Caco-2 (cell line): ENCODE measurements around the gene NOD2. TPM values are rescaled to one million over a fixed set of nuclear protein-coding genes. Genes with fewer than 3 reads are reported as not detected.

ENCODE experiments used
- BruUV-seq: library from RNA; stranded (reverse); fragments of 400-500 nt; replicated peaks from 2 replicates; lab custom pipeline; 2021; lab: Mats Ljungman, UMichigan
- CTCF ChIA-PET: fragments of 300-600 bp; sonication (Branson Sonifier 250); formaldehyde crosslinking; loops from one replicate; lab custom pipeline; 2022; ENCODE audit warnings: antibody characterized with exemption; lab: Charles Lee
- POLR2A ChIA-PET: fragments of 300-600 bp; sonication (Branson Sonifier 250); formaldehyde crosslinking; loops from one replicate; lab custom pipeline; 2022; ENCODE audit warnings: antibody characterized with exemption; lab: Charles Lee
- DNase-seq, 2 experiments: peaks; one replicate each; pipeline versions ENCODE4 v3.0.0 to v3.0.0-alpha.2; 2020 to 2022
- H3K27me3 ChIP-seq: replicated peaks from 2 replicates; pipeline ENCODE4 v1.6.0; 2011; ENCODE audit warnings: low read length; ENCODE audit not compliant: control insufficient read depth, insufficient read depth
- H3K36me3 ChIP-seq: 2 replicates; pipeline ENCODE4 v1.5.1; 2011; ENCODE audit warnings: low read length; ENCODE audit not compliant: control insufficient read depth, insufficient read depth
- H3K4me1 ChIP-seq: fragments of 250-450 bp; sonication (Bioruptor Pico); 2 replicates; pipeline ENCODE4 v1.5.1; 2020; ENCODE audit warnings: mild to moderate bottlenecking
- H3K4me3 ChIP-seq: 2 replicates; pipeline ENCODE4 v1.5.1; 2011; ENCODE audit warnings: low read depth, mild to moderate bottlenecking, control low read depth, low read length
- H3K9me3 ChIP-seq: fragments of 250-450 bp; sonication (Bioruptor Pico); 2 replicates; pipeline ENCODE4 v1.5.1; 2020; ENCODE audit warnings: mild to moderate bottlenecking, moderate library complexity
- H3K27ac Mint-ChIP-seq: one replicate; pipeline ENCODE4 v1.8.0; 2022; ENCODE audit warnings: mixed read lengths; ENCODE audit not compliant: unreplicated experiment
- H3K27me3 Mint-ChIP-seq: one replicate; pipeline ENCODE4 v1.8.0; 2022; ENCODE audit warnings: mixed read lengths; ENCODE audit not compliant: insufficient read depth, unreplicated experiment
- H3K36me3 Mint-ChIP-seq: one replicate; pipeline ENCODE4 v1.8.0; 2022; ENCODE audit warnings: mild to moderate bottlenecking, mixed read lengths; ENCODE audit not compliant: insufficient read depth, unreplicated experiment
- H3K4me1 Mint-ChIP-seq: one replicate; pipeline ENCODE4 v1.8.0; 2022; ENCODE audit warnings: low read depth, mixed read lengths; ENCODE audit not compliant: unreplicated experiment
- H3K4me3 Mint-ChIP-seq: one replicate; pipeline ENCODE4 v1.8.0; 2022; ENCODE audit warnings: mild to moderate bottlenecking, moderate library complexity, mixed read lengths; ENCODE audit not compliant: unreplicated experiment
- H3K9me3 Mint-ChIP-seq: one replicate; pipeline ENCODE4 v1.8.0; 2022; ENCODE audit warnings: mixed read lengths; ENCODE audit not compliant: unreplicated experiment
- intact Hi-C: fragments of 100-400 bp; cut with micrococcal nuclease; formaldehyde crosslinking; loops from one replicate; pipeline ENCODE4 v1.10.0; 2022; ENCODE audit not compliant: unreplicated experiment
- total RNA-seq: library from RNA; stranded (reverse); gene quantifications from 2 replicates; pipeline ENCODE4 v1.2.3, GENCODE V29; 2022
- TF ChIP-seq, protein P1 (sequence below), 2 experiments: fragments of 200-600 bp in 1 of 2; IDR thresholded peaks; 1 replicate in 1 of 2; 2 replicates in 1 of 2; pipeline versions ENCODE4 v1.5.1 to v1.8.0; 2011 to 2022; ENCODE audit warnings: antibody characterized with exemption in 1 of 2, control low read depth in 1 of 2, inconsistent platforms in 1 of 2, low read depth in 1 of 2, low read length in 1 of 2, mild to moderate bottlenecking in 1 of 2, moderate library complexity in 1 of 2; ENCODE audit not compliant: insufficient read depth in 1 of 2, severe bottlenecking in 1 of 2, unreplicated experiment in 1 of 2

The NOD2 gene
- total RNA-seq, 1 experiment from 2014 or later: 0.23 TPM

DNA sequence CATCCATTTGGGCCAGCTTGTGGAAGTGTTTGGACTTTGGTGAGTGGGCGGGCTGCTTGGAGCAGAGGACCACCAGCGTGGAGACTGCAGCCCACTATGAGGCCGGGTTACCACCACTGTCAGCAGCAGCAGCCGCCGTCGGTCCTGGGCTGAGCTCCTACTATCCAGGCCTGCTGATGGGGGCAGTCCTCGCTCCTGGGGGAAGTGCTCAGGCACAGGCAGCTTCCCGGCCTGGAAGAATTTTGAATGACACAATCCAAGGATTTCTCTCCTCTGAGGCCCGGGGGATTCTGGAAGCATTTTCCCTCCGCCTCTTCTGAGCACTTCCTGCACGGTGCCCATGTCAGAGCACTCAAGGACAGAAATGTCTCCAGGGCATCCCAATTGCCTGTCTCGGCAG is 5.3 kb upstream of the NOD2 start:
- Histone ChIP-seq H3K9me3 (no peaks in the 10 kb centered on the region; the same call in 1 of the 2 replicates), H3K27me3 (no peaks in the 10 kb centered on the region), H3K4me3 (no peak overlapping the region), H3K36me3 (no peaks in the 10 kb centered on the region; the same call in 1 of the 2 replicates), H3K4me1 (no peaks in the 10 kb centered on the region)
- H3K36me3 Mint-ChIP-seq: no peaks in the 10 kb centered on the region
- H3K4me1 Mint-ChIP-seq: peaks cover 6% of the 10 kb centered on the region
- BruUV-seq: no TSS peak
- peak in 1 of 2 experiments; percentile 20 for DNase-seq
- ChIA-PET POLR2A (no interaction called here), CTCF (no interaction called here)
- peaks cover 8% of the 10 kb centered on the region for H3K27me3 Mint-ChIP-seq
- H3K9me3 Mint-ChIP-seq: no peaks in the 10 kb centered on the region
- H3K27ac Mint-ChIP-seq: no peak overlapping the region
- TF ChIP-seq, protein P1, sequence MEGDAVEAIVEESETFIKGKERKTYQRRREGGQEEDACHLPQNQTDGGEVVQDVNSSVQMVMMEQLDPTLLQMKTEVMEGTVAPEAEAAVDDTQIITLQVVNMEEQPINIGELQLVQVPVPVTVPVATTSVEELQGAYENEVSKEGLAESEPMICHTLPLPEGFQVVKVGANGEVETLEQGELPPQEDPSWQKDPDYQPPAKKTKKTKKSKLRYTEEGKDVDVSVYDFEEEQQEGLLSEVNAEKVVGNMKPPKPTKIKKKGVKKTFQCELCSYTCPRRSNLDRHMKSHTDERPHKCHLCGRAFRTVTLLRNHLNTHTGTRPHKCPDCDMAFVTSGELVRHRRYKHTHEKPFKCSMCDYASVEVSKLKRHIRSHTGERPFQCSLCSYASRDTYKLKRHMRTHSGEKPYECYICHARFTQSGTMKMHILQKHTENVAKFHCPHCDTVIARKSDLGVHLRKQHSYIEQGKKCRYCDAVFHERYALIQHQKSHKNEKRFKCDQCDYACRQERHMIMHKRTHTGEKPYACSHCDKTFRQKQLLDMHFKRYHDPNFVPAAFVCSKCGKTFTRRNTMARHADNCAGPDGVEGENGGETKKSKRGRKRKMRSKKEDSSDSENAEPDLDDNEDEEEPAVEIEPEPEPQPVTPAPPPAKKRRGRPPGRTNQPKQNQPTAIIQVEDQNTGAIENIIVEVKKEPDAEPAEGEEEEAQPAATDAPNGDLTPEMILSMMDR (IDR thresholded peaks at IDR 0.05; ENCODE audit: insufficient read depth in 1 of 2, low read depth in 1 of 2, low read length in 1 of 2, severe bottlenecking in 1 of 2, unreplicated experiment in 1 of 2): no peak
- intact Hi-C loops: no loop called here
- H3K4me3 Mint-ChIP-seq: no peak overlapping the region

- Mint-ChIP-seq H3K4me3 (no peak overlapping the region), H3K4me1 (peaks cover 8% of the 10 kb centered on the region), H3K9me3 (no peaks in the 10 kb centered on the region), H3K27me3 (peaks cover 8% of the 10 kb centered on the region), H3K36me3 (no peaks in the 10 kb centered on the region), H3K27ac (no peak overlapping the region)
- POLR2A ChIA-PET: no interaction called here
- no TSS peak for BruUV-seq
- TF ChIP-seq, protein P1 (IDR thresholded peaks at IDR 0.05; ENCODE audit: insufficient read depth in 1 of 2, low read depth in 1 of 2, low read length in 1 of 2, severe bottlenecking in 1 of 2, unreplicated experiment in 1 of 2): no peak
- Histone ChIP-seq H3K36me3 (no peaks in the 10 kb centered on the region; the same call in 1 of the 2 replicates), H3K27me3 (no peaks in the 10 kb centered on the region), H3K4me3 (no peak overlapping the region), H3K4me1 (no peaks in the 10 kb centered on the region), H3K9me3 (no peaks in the 10 kb centered on the region; the same call in 1 of the 2 replicates)
- intact Hi-C loops: no loop called here
- CTCF ChIA-PET: no interaction called here
- no peak for DNase-seq
Measured at GRCh38 chr16:50688867-50689266, 4.5 kb upstream of the NOD2 start.

DNA sequence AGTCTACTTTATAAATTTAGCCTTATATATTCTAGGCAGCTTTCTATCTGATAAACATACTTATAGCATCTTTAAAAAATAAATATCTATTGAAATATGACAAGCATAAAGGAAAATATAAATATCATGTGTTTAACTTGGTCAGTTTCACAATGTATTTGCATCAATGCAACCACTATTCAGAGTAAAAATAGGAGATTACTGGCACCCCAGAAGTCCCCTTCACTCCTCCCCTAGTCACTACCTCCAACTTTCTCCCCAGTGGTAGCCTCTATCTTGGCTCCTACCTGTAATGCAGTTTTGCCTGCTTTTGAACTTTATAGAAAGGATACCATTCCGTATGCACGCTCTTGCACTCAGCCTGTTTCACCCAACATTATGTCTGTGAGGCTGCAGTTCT is 3.2 kb upstream of the NOD2 start:
- ChIA-PET POLR2A (interaction anchor here (0.6 kb wide), 1 partner anchor 624 kb away, joined by 5 read pairs; the partner anchor contains the start of gene HEATR3), CTCF (no interaction called here)
- H3K4me3 Mint-ChIP-seq: no peak overlapping the region
- Histone ChIP-seq H3K9me3 (no peaks in the 10 kb centered on the region; the same call in 1 of the 2 replicates), H3K4me3 (no peak overlapping the region), H3K36me3 (no peaks in the 10 kb centered on the region; the same call in 1 of the 2 replicates), H3K27me3 (no peaks in the 10 kb centered on the region), H3K4me1 (no peaks in the 10 kb centered on the region)
- no peak for DNase-seq
- TF ChIP-seq, protein P1 (IDR thresholded peaks at IDR 0.05; ENCODE audit: insufficient read depth in 1 of 2, low read depth in 1 of 2, low read length in 1 of 2, severe bottlenecking in 1 of 2, unreplicated experiment in 1 of 2): no peak
- peaks cover 8% of the 10 kb centered on the region for H3K27me3 Mint-ChIP-seq
- H3K9me3 Mint-ChIP-seq: no peaks in the 10 kb centered on the region
- peaks cover 9% of the 10 kb centered on the region for H3K4me1 Mint-ChIP-seq
- intact Hi-C loops: no loop called here
- BruUV-seq: no TSS peak
- no peaks in the 10 kb centered on the region for H3K36me3 Mint-ChIP-seq
- no peak overlapping the region for H3K27ac Mint-ChIP-seq
